Neural cell (in vitro differentiated cells): ENCODE results near the gene ATP8B1. TPM values are rescaled to one million over a fixed set of nuclear protein-coding genes. Genes with fewer than 3 reads are reported as not detected.

Experiments used
- H2AFZ ChIP-seq: fragments of 200-600, 300-800 bp; sonication (generic), shearing (Covaris generic); 2 replicates; pipeline ENCODE4 v1.6.0; 2014; ENCODE audit warnings: low read depth, mild to moderate bottlenecking, antibody characterized with exemption, low read length, moderate library complexity
- H3F3A ChIP-seq: fragments of 200-600 bp; shearing (Covaris generic); 2 replicates; pipeline ENCODE4 v1.6.1; 2016; ENCODE audit warnings: mild to moderate bottlenecking, moderate library complexity, mixed read lengths, antibody characterized with exemption, low read length; ENCODE audit not compliant: insufficient read depth, poor library complexity, severe bottlenecking
- H3K27ac ChIP-seq: fragments of 200-600, 300-800 bp; sonication (generic), shearing (Covaris generic); 2 replicates; pipeline ENCODE4 v1.5.1; 2014; ENCODE audit warnings: mild to moderate bottlenecking, low read length, moderate library complexity
- H3K27me3 ChIP-seq: fragments of 300-800, 200-600 bp; sonication (generic), shearing (Covaris generic); 2 replicates; pipeline ENCODE4 v1.6.0; 2014; ENCODE audit warnings: mild to moderate bottlenecking, low read depth, low read length, moderate library complexity; ENCODE audit not compliant: insufficient read depth
- H3K36me3 ChIP-seq: fragments of 300-800, 200-600 bp; sonication (generic), shearing (Covaris generic); 2 replicates; pipeline ENCODE4 v1.5.1; 2014; ENCODE audit warnings: mild to moderate bottlenecking, antibody characterized with exemption, low read length, moderate library complexity; ENCODE audit not compliant: insufficient read depth
- H3K4me2 ChIP-seq: fragments of 300-800, 200-600 bp; sonication (generic), shearing (Covaris generic); 2 replicates; pipeline ENCODE4 v1.6.0; 2014; ENCODE audit warnings: mild to moderate bottlenecking, low read length
- H3K4me3 ChIP-seq: fragments of 300-800, 200-600 bp; sonication (generic), shearing (Covaris generic); 2 replicates; pipeline ENCODE4 v1.5.1; 2014; ENCODE audit warnings: mild to moderate bottlenecking, low read length, moderate library complexity
- H3K79me2 ChIP-seq: fragments of 200-600 bp; shearing (Covaris generic); replicated peaks from 2 replicates; pipeline ENCODE4 v1.6.0; 2014; ENCODE audit warnings: mild to moderate bottlenecking, low read length, moderate library complexity; ENCODE audit not compliant: insufficient read depth
- H3K9ac ChIP-seq: fragments of 300-800, 200-600 bp; sonication (generic), shearing (Covaris generic); 2 replicates; pipeline ENCODE4 v1.6.1; 2016; ENCODE audit warnings: mild to moderate bottlenecking, low read length, mixed read lengths
- H3K9me2 ChIP-seq: fragments of 200-600 bp; shearing (Covaris generic); 2 replicates; pipeline ENCODE4 v1.6.1; 2016; ENCODE audit warnings: mild to moderate bottlenecking, low read length, mixed read lengths; ENCODE audit not compliant: insufficient read depth
- H3K9me3 ChIP-seq: fragments of 200-600, 300-800 bp; sonication (generic), shearing (Covaris generic); 2 replicates; pipeline ENCODE4 v1.6.1; 2016; ENCODE audit warnings: mild to moderate bottlenecking, mixed run types, low read length, moderate library complexity, mixed read lengths
- H4K20me1 ChIP-seq: fragments of 200-600 bp; shearing (Covaris generic); 2 replicates; pipeline ENCODE4 v1.6.1; 2016; ENCODE audit warnings: mild to moderate bottlenecking, mixed run types; ENCODE audit not compliant: insufficient read depth
- CTCF ChIP-seq: fragments of 450-650 bp; IDR thresholded peaks from 2 replicates; pipeline ENCODE4 v1.5.1; 2014; ENCODE audit warnings: antibody characterized with exemption, mild to moderate bottlenecking, moderate library complexity; ENCODE audit not compliant: poor library complexity, severe bottlenecking
- EP300 ChIP-seq: fragments of 450-650 bp; conservative IDR thresholded peaks from 2 replicates; pipeline ENCODE4 v1.6.1; 2014; ENCODE audit warnings: antibody characterized with exemption, mild to moderate bottlenecking, moderate library complexity; ENCODE audit not compliant: poor library complexity, severe bottlenecking
- EZH2 ChIP-seq: fragments of 200-600, 300-800 bp; shearing (Covaris generic), sonication (generic); IDR thresholded peaks from 2 replicates; pipeline ENCODE4 v1.6.1; 2014; ENCODE audit warnings: antibody characterized with exemption, low read length, borderline replicate concordance, mild to moderate bottlenecking; ENCODE audit not compliant: insufficient read depth, poor library complexity, severe bottlenecking
- MXI1 ChIP-seq: fragments of 450-650 bp; conservative IDR thresholded peaks from 2 replicates; pipeline ENCODE4 v1.6.1; 2014; ENCODE audit warnings: antibody characterized with exemption, mild to moderate bottlenecking; ENCODE audit not compliant: poor library complexity, severe bottlenecking
- POLR2AphosphoS5 ChIP-seq: IDR thresholded peaks from 2 replicates; pipeline ENCODE4 v1.6.1; 2012
- RAD21 ChIP-seq: fragments of 450-650 bp; conservative IDR thresholded peaks from 2 replicates; pipeline ENCODE4 v1.6.1; 2014; ENCODE audit warnings: antibody characterized with exemption, mild to moderate bottlenecking, moderate library complexity
- REST ChIP-seq: IDR thresholded peaks from 2 replicates; pipeline ENCODE4 v1.6.1; 2012; ENCODE audit warnings: borderline replicate concordance
- SMC3 ChIP-seq: fragments of 450-650 bp; conservative IDR thresholded peaks from 2 replicates; pipeline ENCODE4 v1.6.1; 2014; ENCODE audit warnings: antibody characterized with exemption, mild to moderate bottlenecking, moderate library complexity; ENCODE audit not compliant: poor library complexity
- TAF1 ChIP-seq: IDR thresholded peaks from 2 replicates; pipeline ENCODE4 v1.6.1; 2012; ENCODE audit warnings: low read depth
- polyA plus RNA-seq: library from polyadenylated mRNA; depleted of rRNA; stranded (reverse); fragments of >200 nt; gene quantifications from 2 replicates; pipeline ENCODE4 v1.2.3, GENCODE V29; 2014

ATP8B1 gene
- polyA plus RNA-seq, 1 donor from 2014 or later: not detected

- H3K9me3 ChIP-seq: no peaks in the 10 kb centered on the region
- no peak overlapping the region for H3K4me3 ChIP-seq
- H3K4me2 ChIP-seq: no peak overlapping the region
- H3K79me2 ChIP-seq: no peaks in the 10 kb centered on the region
- H3K27ac ChIP-seq: no peak overlapping the region
- H3K36me3 ChIP-seq: no peaks in the 10 kb centered on the region
- H3K9ac ChIP-seq: no peak overlapping the region
- no peaks in the 10 kb centered on the region for H3F3A ChIP-seq
- H3K27me3 ChIP-seq: no peaks in the 10 kb centered on the region
- H3K9me2 ChIP-seq: no peaks in the 10 kb centered on the region
- no peak overlapping the region for H2AFZ ChIP-seq
- TF ChIP-seq REST (no peak), TAF1 (no peak), EZH2 (no peak), SMC3 (no peak), CTCF (no peak), EP300 (no peak), RAD21 (no peak), POLR2AphosphoS5 (no peak), MXI1 (no peak)
- H4K20me1 ChIP-seq: no peaks in the 10 kb centered on the region
Observed at GRCh38 chr18:57728941-57729511, 74.1 kb downstream of the ATP8B1 start.

- no peak overlapping the region for H3K27ac ChIP-seq
- no peak overlapping the region for H3K4me2 ChIP-seq
- no peaks in the 10 kb centered on the region for H3K9me3 ChIP-seq
- H3K27me3 ChIP-seq: no peaks in the 10 kb centered on the region
- H3K36me3 ChIP-seq: no peaks in the 10 kb centered on the region
- H2AFZ ChIP-seq: no peak overlapping the region
- H3K79me2 ChIP-seq: no peaks in the 10 kb centered on the region
- H3K4me3 ChIP-seq: no peak overlapping the region
- H3K9me2 ChIP-seq: no peaks in the 10 kb centered on the region
- no peak overlapping the region for H3K9ac ChIP-seq
- no peaks in the 10 kb centered on the region for H4K20me1 ChIP-seq
- TF ChIP-seq EZH2 (no peak), TAF1 (no peak), RAD21 (no peak), CTCF (no peak), SMC3 (no peak), EP300 (no peak), MXI1 (no peak), POLR2AphosphoS5 (no peak), REST (no peak)
- no peaks in the 10 kb centered on the region for H3F3A ChIP-seq
Observed at GRCh38 chr18:57727952-57728807, 74.9 kb downstream of the ATP8B1 start.
